NCI-H446 (cell line): ENCODE data around the gene NAE1.
"Not testable (repeated sequence)": the region's sequence is repeated elsewhere in the genome, so short reads cannot be mapped to it uniquely, and the experiment has no call there.

Experiments used
- DNase-seq, 2 experiments: peaks; one replicate each; lab custom pipeline; 2025; lab: John Stamatoyannopoulos, UW

The NAE1 gene

GRCh38 chr16:66802159-66802558 is 28.6 kb downstream of the NAE1 start:
- DNase-seq, result no peak

GRCh38 chr16:66801320-66802105 is 29.3 kb downstream of the NAE1 start, which contains the start of gene TERB1:
Gene TERB1 (minus strand): TSS chr16:66801584. CDS start chr16:66796798, 4,786 bp downstream.
- no peak for DNase-seq

- DNase-seq, result no peak
Observed at GRCh38 chr16:66800856-66801255, 29.9 kb downstream of the NAE1 start.

- DNase-seq, result no peak
Observed at GRCh38 chr16:66798161-66798560, 32.6 kb downstream of the NAE1 start.

- not testable (repeated sequence) for DNase-seq
Observed at GRCh38 chr16:66793984-66794383, 36.8 kb downstream of the NAE1 start.

- DNase-seq, result no peak
Observed at GRCh38 chr16:66790130-66790733, 40.5 kb downstream of the NAE1 start.

GRCh38 chr16:66787427-66787826 is 43.3 kb downstream of the NAE1 start:
- no peak for DNase-seq

- no peak for DNase-seq
Observed at GRCh38 chr16:66786551-66786950, 44.2 kb downstream of the NAE1 start.

GRCh38 chr16:66776457-66776856 is 54.3 kb downstream of the NAE1 start:
- DNase-seq, result no peak

- DNase-seq, result no peak
Observed at GRCh38 chr16:66774981-66775380, 55.8 kb downstream of the NAE1 start.

- no peak for DNase-seq
Observed at GRCh38 chr16:66758086-66758485, 72.7 kb downstream of the NAE1 start.

- DNase-seq, result no peak
Observed at GRCh38 chr16:66754819-66755218, 76.0 kb downstream of the NAE1 start.

- no peak for DNase-seq
Observed at GRCh38 chr16:66754211-66754610, 76.6 kb downstream of the NAE1 start.

- DNase-seq, result no peak
Observed at GRCh38 chr16:66752958-66753357, 77.8 kb downstream of the NAE1 start.
